Right ventricle myocardium inferior (tissue), 1 donor: ENCODE data around the gene NPAS2. TPM values are rescaled to one million over a fixed set of nuclear protein-coding genes. Genes with fewer than 3 reads are reported as not detected.
A peak's percentile ranks its signal among the peaks of the same experiment; 100 is the strongest.

Experiments
- ATAC-seq: fragments of 200-7000 bp; cut with Tn5 transposase; one replicate; pipeline ENCODE4 v1.9.1; 2020; ENCODE audit warnings: mild to moderate bottlenecking, moderate library complexity
- DNase-seq: peaks from one replicate; pipeline ENCODE4 v3.0.0; 2021; ENCODE audit errors: missing footprints
- intact Hi-C: fragments of 100-400 bp; cut with DNase I; formaldehyde crosslinking; loops from one replicate; pipeline ENCODE4 v1.11.0; 2022
- total RNA-seq: library from RNA; stranded (reverse); fragmentation: NEBNext Ultra II Directional; extraction: Animal tissue kit (Norgen Biotek cat#: 25700); gene quantifications from one replicate; pipeline ENCODE4 v1.2.1, GENCODE V29; 2021
- donor health status: DM: no; HTN: yes; CAD: no; lungs with severe emphysema.

The NPAS2 gene
- total RNA-seq, 1 donor from 2014 or later: 38.0 TPM

DNA sequence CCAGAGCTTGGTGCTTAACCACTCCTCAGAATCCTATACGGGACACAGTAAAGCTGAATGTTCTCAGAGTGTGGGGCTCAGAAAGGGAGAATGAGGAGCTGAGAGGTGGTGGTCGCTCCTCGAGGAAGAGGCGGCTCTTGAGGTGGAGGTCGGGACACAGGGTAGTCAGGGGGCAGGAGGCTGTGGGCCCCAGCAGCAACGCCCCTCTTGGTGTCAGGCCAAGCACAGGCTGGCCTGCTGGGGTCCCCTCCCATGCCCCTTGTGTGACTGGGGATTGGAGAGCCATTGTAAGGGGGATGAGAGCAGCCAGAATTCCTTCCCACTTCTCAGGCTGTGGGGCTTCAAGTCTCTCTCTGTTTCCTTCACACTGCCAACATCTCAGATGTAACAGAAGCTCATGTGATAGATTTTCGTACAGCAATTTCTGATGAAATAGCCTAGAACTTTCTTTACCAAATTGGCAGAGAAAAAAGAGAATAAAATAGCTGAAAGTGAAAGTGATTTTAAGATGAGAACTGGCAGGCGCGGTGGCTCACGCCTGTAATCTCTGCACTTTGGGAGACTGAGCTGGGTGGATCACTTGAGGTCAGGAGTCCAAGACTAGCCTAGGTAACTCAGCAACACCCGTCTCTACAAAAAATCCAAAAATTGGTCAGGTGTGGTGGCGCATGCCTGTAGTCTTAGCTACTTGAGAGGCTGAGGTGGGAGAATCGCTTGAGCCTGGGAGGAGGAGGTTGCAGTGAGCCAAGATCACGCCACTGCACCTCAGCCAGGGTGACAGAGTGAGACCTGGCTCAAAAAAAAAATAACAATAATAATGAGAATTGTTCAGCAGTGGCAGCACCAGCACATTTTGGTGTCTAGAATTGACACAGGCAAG is 121.1 kb downstream of the NPAS2 start:
- intact Hi-C loops: no loop called here
- ATAC-seq: no peak
- no peak for DNase-seq

DNA sequence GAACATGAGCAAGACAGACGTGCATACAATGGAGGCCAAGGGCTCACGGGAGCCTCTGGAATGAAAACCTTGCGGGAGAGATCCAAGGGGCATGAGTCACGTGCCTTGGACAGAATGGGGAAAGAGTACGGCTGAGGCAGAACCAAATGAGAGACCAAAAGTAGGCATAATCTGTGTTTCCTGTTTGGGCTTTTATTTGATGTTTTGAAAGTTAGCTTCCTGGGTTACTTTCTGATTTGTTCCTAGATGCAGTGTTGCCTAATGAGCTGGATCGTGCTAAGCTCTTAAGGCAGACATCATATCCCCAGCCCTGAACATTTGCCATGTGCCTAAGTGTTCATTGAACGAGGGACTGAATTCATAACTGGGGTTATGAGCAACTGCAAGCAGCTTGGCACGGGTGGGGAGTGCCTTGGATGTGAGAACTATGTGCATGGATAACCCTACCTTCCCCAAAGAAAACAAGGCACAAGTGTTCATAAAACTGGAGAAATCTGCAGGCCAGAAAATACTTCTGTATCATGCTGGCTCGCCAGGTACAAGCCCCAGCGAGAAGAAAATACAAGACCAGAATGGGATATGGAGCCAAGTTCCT is 121.8 kb downstream of the NPAS2 start:
- intact Hi-C loops: no loop called here
- no peak for DNase-seq
- ATAC-seq: no peak

DNA sequence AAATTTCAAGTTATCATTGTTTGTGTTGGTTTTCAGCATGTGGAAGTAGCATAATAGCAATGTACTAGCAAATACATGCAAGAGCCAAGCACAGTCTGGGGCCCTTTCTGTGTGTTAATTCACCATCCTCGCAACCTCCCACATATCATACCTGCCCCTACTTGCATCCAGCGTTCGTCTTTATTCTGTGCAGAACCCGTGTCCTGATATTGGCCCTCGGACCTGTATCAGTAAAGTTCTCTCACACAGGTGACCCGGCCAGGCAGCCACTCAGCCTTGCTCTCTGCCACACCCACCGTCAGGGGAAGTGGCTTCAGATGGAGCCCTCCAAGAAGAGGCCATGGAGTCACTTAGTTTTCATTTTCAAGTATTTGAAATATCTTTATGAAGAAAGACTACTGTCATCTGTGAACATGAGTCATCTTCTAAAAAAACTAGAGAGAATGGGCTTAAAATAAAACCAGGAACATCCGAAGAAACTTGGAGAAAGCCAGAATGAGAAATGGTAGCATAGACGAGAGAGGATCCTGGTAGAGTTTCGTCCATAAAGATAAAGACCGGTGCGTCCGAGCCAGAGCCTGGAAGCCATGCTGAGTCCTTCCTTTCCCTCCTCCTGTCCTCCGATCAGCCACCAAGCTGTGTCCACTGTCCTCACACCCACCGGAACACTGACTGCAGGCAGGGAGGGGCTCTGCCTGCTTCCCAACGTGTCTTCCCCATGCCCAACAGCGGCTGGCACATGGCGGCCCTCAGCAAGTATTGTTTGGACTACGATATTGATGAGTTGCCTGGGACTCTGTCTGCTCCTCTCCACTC is 124.9 kb downstream of the NPAS2 start:
- ATAC-seq (no peak), DNase-seq (no peak)
- intact Hi-C loops: no loop called here

DNA sequence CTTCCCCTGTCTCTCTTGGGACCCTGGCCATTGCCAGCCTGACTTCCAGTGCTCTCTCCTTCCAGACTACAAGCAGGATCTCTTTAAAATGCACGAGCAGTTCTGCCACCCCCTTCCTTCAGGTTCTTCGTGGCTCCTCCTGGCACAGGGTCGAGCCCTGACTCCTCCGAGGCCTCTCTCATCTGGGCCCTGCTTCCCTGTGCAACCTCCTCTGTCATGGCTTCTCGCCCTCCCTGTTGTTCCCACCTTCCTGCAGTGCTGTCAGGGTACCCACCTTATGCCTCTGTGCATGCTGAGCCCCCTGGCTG is 125.4 kb downstream of the NPAS2 start:
- intact Hi-C loops: no loop called here
- DNase-seq: no peak
- no peak for ATAC-seq

GRCh38 chr2:100945930-100946607 is 126.1 kb downstream of the NPAS2 start:
- ATAC-seq: no peak
- intact Hi-C loops: no loop called here
- no peak for DNase-seq

GRCh38 chr2:100948942-100949811 is 129.2 kb downstream of the NPAS2 start:
- no peak for ATAC-seq
- intact Hi-C loops: no loop called here

DNA sequence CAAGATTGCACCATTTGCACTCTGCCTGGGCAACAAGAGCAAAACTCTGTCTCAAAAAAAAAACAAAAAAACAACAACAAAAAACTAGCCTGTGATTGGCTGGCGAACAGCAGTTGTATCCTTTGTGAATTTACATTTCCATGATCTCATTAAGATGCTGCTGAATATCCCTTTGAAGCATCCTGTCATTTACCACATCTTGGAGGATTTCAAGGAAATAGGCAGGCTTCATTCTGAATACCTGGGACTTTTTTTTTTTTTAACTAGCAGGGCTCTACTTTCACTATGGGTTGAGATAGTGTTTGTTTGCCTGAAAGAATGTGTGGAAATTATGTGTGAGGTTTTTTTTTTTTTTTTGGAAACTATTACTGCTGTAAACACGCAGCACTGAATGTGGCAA is 132.6 kb downstream of the NPAS2 start:
- intact Hi-C loops: no loop called here
- no peak for DNase-seq
- ATAC-seq: no peak

More at GRCh38 chr2:100948942-100949811, 129.2 kb downstream of the NPAS2 start:
- DNase-seq: no peak

GRCh38 chr2:100953406-100954043 is 133.6 kb downstream of the NPAS2 start:
- ATAC-seq (no peak), DNase-seq (no peak)
- intact Hi-C loops: no loop called here

GRCh38 chr2:100954044-100954420 is 134.1 kb downstream of the NPAS2 start:
- DNase-seq (no peak), ATAC-seq (no peak)
- intact Hi-C loops: no loop called here

GRCh38 chr2:100955226-100955625 is 135.3 kb downstream of the NPAS2 start:
- no peak for DNase-seq
- peak; percentile 35 for ATAC-seq
- intact Hi-C loops: no loop called here

GRCh38 chr2:100956081-100956480 is 136.1 kb downstream of the NPAS2 start:
- ATAC-seq: no peak
- DNase-seq: no peak
- intact Hi-C loops: no loop called here

- DNase-seq (no peak), ATAC-seq (peak; percentile 76)
- intact Hi-C loops: no loop called here
Observed at GRCh38 chr2:100957996-100958653, 138.2 kb downstream of the NPAS2 start.

- intact Hi-C loops: no loop called here
- DNase-seq: no peak
Observed at GRCh38 chr2:100959225-100959880, 139.4 kb downstream of the NPAS2 start.

GRCh38 chr2:100960688-100961087 is 140.7 kb downstream of the NPAS2 start:
- intact Hi-C loops: no loop called here
- ATAC-seq (no peak), DNase-seq (no peak)

More at GRCh38 chr2:100959225-100959880, 139.4 kb downstream of the NPAS2 start:
- ATAC-seq: no peak

- intact Hi-C loops: no loop called here
- no peak for ATAC-seq
- no peak for DNase-seq
Observed at GRCh38 chr2:100962366-100963025, 142.6 kb downstream of the NPAS2 start.

DNA sequence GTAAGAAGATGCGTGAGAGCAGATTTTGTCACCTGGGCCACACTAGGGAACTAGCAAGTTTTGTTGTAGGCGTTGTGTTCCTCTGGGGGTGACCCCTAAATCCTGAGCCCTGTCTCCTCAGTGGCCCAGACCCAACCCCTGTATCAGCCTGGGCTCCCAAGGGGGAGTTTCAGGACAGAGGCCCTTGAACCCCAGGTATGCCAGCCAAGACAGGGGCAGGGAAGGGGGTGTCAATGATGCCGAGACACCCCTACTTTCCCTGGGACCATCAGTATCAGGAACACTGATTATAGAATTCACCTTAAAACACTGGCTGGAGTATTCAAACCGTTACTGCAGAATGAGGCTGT is 143.1 kb downstream of the NPAS2 start:
- DNase-seq (no peak), ATAC-seq (no peak)
- intact Hi-C loops: no loop called here
